IMR-90 (cell line): Measurements from ENCODE around the gene MAFF. TPM values are rescaled to one million over a fixed set of nuclear protein-coding genes. Genes with fewer than 3 reads are reported as not detected.

Experiments used
- ATAC-seq: fragments of 200-7000 bp; cut with Tn5 transposase; 2 replicates; pipeline ENCODE4 v1.9.1; 2020; ENCODE audit warnings: low read depth, mild to moderate bottlenecking, moderate library complexity
- BruUV-seq: library from RNA; stranded (reverse); fragments of 400-500 nt; replicated peaks from 2 replicates; lab custom pipeline; 2021; lab: Mats Ljungman, UMichigan
- CTCF ChIA-PET: fragments of 300-600 bp; formaldehyde crosslinking; extraction: SDS; loops from one replicate; lab custom pipeline; 2021; ENCODE audit warnings: antibody characterized with exemption; lab: Yijun Ruan, JAX
- POLR2A ChIA-PET: fragments of 300-600 bp; sonication (Branson Sonifier 250); formaldehyde crosslinking; loops from one replicate; lab custom pipeline; 2022; ENCODE audit warnings: antibody characterized with exemption; ENCODE audit not compliant: unreplicated experiment; lab: Charles Lee
- DNase-seq: peaks from one replicate; pipeline ENCODE4 v3.0.0; 2013
- H2AFZ ChIP-seq: replicated peaks from 2 replicates; pipeline ENCODE3; 2013; ENCODE audit warnings: low read length, mild to moderate bottlenecking; ENCODE audit not compliant: poor library complexity
- H2AK5ac ChIP-seq: 2 replicates; pipeline ENCODE4 v1.6.1; 2013; ENCODE audit warnings: low read depth, low read length, inconsistent platforms
- H2AK9ac ChIP-seq: replicated peaks from 2 replicates; pipeline ENCODE3; 2013; ENCODE audit warnings: mild to moderate bottlenecking, low read depth, low read length, moderate library complexity; ENCODE audit not compliant: poor library complexity
- H2BK120ac ChIP-seq: 2 replicates; pipeline ENCODE4 v1.6.1; 2013; ENCODE audit warnings: low read depth, low read length, inconsistent platforms
- H2BK15ac ChIP-seq: 3 replicates; pipeline ENCODE4 v1.6.1; 2013; ENCODE audit warnings: low read depth, low read length, inconsistent platforms
- H2BK20ac ChIP-seq: 2 replicates; pipeline ENCODE4 v1.6.1; 2013; ENCODE audit warnings: low read depth, mild to moderate bottlenecking, inconsistent platforms, low read length, moderate library complexity
- H2BK5ac ChIP-seq: 2 replicates; pipeline ENCODE4 v1.6.1; 2013; ENCODE audit warnings: mild to moderate bottlenecking, low read depth, low read length, inconsistent platforms; ENCODE audit not compliant: poor library complexity, severe bottlenecking
- H3K14ac ChIP-seq: replicated peaks from 2 replicates; pipeline ENCODE4 v1.6.1; 2013; ENCODE audit warnings: low read depth, low read length, inconsistent platforms
- H3K18ac ChIP-seq: 2 replicates; pipeline ENCODE4 v1.6.1; 2013; ENCODE audit warnings: low read depth, low read length, control low read depth
- H3K23ac ChIP-seq: 2 replicates; pipeline ENCODE4 v1.6.1; 2013; ENCODE audit warnings: low read depth, low read length, inconsistent platforms
- H3K27ac ChIP-seq: 2 replicates; pipeline ENCODE4 v1.5.1; 2013; ENCODE audit warnings: mild to moderate bottlenecking, control low read depth, low read length; ENCODE audit not compliant: insufficient read depth
- H3K27me3 ChIP-seq: 2 replicates; pipeline ENCODE4 v1.6.1; 2013; ENCODE audit warnings: low read length; ENCODE audit not compliant: control insufficient read depth, insufficient read depth
- H3K36me3 ChIP-seq: 2 replicates; pipeline ENCODE4 v1.6.1; 2013; ENCODE audit warnings: low read length, mixed read lengths; ENCODE audit not compliant: control insufficient read depth, insufficient read depth
- H3K4ac ChIP-seq: 2 replicates; pipeline ENCODE4 v1.6.1; 2013; ENCODE audit warnings: low read depth, low read length, inconsistent platforms
- H3K4me1 ChIP-seq: 2 replicates; pipeline ENCODE4 v1.6.1; 2013; ENCODE audit warnings: low read length, mixed read lengths; ENCODE audit not compliant: control insufficient read depth, insufficient read depth
- H3K4me2 ChIP-seq: 2 replicates; pipeline ENCODE4 v1.6.1; 2013; ENCODE audit warnings: low read depth, mild to moderate bottlenecking, control low read depth, low read length, moderate library complexity
- H3K4me3 ChIP-seq: 2 replicates; pipeline ENCODE4 v1.5.1; 2013; ENCODE audit warnings: low read depth, mild to moderate bottlenecking, control low read depth, low read length, moderate library complexity; ENCODE audit not compliant: insufficient read depth
- H3K56ac ChIP-seq: 2 replicates; pipeline ENCODE4 v1.6.1; 2013; ENCODE audit warnings: low read length, inconsistent platforms; ENCODE audit not compliant: insufficient read depth; ENCODE audit errors: extremely low read depth
- H3K79me1 ChIP-seq, 2 experiments: 2 replicates each; pipeline ENCODE4 v1.6.1; 2013; ENCODE audit warnings: low read length in 2 of 2, inconsistent platforms in 1 of 2, low read depth in 1 of 2
- H3K9ac ChIP-seq: 2 replicates; pipeline ENCODE4 v1.6.1; 2013; ENCODE audit warnings: low read depth, low read length, control low read depth
- H3K9me1 ChIP-seq: 2 replicates; pipeline ENCODE4 v1.6.1; 2013; ENCODE audit warnings: low read length, inconsistent platforms; ENCODE audit not compliant: insufficient read depth
- H3K9me3 ChIP-seq: 2 replicates; pipeline ENCODE4 v1.6.1; 2013; ENCODE audit warnings: low read length; ENCODE audit not compliant: control insufficient read depth, insufficient read depth
- H4K20me1 ChIP-seq: 2 replicates; pipeline ENCODE4 v1.6.1; 2013; ENCODE audit warnings: low read length, inconsistent platforms; ENCODE audit not compliant: insufficient read depth
- H4K5ac ChIP-seq: 2 replicates; pipeline ENCODE4 v1.6.1; 2013; ENCODE audit warnings: mild to moderate bottlenecking, low read depth, low read length, control low read depth
- H4K8ac ChIP-seq, 2 experiments: 2 replicates each; pipeline ENCODE4 v1.6.1; 2013; ENCODE audit warnings: low read depth in 2 of 2, low read length in 2 of 2, control low read depth in 1 of 2, inconsistent platforms in 1 of 2
- H4K91ac ChIP-seq: 2 replicates; pipeline ENCODE4 v1.6.1; 2013; ENCODE audit warnings: low read depth, low read length, inconsistent platforms; ENCODE audit not compliant: insufficient read depth
- BHLHE40 ChIP-seq: fragments of 150-350 bp; IDR thresholded peaks from 2 replicates; pipeline ENCODE4 v1.6.1; 2016; ENCODE audit warnings: mild to moderate bottlenecking, low read depth, low read length
- SMC3 ChIP-seq: fragments of 150-350 bp; IDR thresholded peaks from 2 replicates; pipeline ENCODE4 v1.6.1; 2016; ENCODE audit warnings: low read depth, mild to moderate bottlenecking, antibody characterized with exemption, low read length, moderate library complexity
- WGBS, 2 experiments: methylation state at CpG; one replicate each; pipeline versions ENCODE4 v1.1.5 to v1.1.7; 2013; ENCODE audit warnings: missing lambda C conversion rate in 2 of 2; ENCODE audit not compliant: insufficient read length in 1 of 2; ENCODE audit errors: extremely low coverage in 2 of 2; 5-methylcytosine and 5-hydroxymethylcytosine counted together
- dilution Hi-C: fragments of 300-500 bp; cut with HindIII; formaldehyde crosslinking; loops from one replicate; pipeline ENCODE4 v1.14.3; 2018; ENCODE audit warnings: low sequenced_read_pairs; ENCODE audit not compliant: unreplicated experiment
- in situ Hi-C: fragments of 300-500 bp; cut with MboI; formaldehyde crosslinking; loops from 3 replicates; pipeline ENCODE4 v1.14.3; 2019; ENCODE audit warnings: low sequenced_read_pairs, inconsistent platforms, mixed read lengths
- intact Hi-C: fragments of 100-400 bp; cut with micrococcal nuclease; formaldehyde crosslinking; loops from 2 replicates; pipeline ENCODE4 v1.10.0; 2022
- polyA plus RNA-seq, 3 experiments: library from polyadenylated mRNA; depleted of rRNA; stranded (reverse); fragments of >200 nt; gene quantifications; 2 replicates each; pipeline ENCODE4 v1.2.3, GENCODE V29; 2012; ENCODE audit warnings: low replicate concordance in 1 of 3
- total RNA-seq: library from RNA; depleted of rRNA; stranded (reverse); fragments of >200 nt; gene quantifications from 2 replicates; pipeline ENCODE4 v1.2.3, GENCODE V29; 2012
- TF ChIP-seq, protein P1 (sequence below): fragments of 150-350 bp; IDR thresholded peaks from 2 replicates; pipeline ENCODE4 v1.6.1; 2017; ENCODE audit warnings: mild to moderate bottlenecking, antibody characterized with exemption, low read length, low read depth

The MAFF gene
- total and polyA plus RNA-seq, 2 of the 4 experiments (the other 2 are of a cell fraction), result 18.3 to 25.9 TPM

DNA sequence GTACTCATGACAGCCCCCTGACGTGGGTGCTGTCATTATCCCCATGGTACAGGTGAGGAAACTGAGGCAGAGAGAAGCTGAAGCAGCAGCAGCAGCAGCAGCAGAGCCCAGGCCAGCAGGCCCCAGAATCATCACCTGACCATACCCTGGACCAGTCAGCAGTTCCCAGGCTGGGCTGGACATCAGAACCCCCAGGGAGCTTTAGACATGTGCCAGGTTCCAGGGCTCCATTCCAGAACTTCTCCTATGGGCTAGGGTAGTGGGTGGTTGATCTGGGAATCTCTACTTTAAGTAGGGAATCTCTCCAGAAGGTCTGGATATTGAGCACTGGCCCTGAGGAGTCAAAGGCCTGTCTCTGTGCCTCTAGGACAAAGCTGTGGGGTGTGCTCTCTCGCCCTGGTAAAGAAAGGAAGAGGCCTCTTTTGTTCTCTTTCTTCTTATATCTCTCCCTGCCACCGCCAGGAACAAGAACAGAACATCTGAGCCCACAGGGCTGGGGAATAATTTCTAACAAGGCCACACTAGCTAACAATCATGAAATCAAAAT, 26.6 kb downstream of the MAFF start:
- TF ChIP-seq SMC3 (no peak), BHLHE40 (no peak)
- TF ChIP-seq, protein P1, sequence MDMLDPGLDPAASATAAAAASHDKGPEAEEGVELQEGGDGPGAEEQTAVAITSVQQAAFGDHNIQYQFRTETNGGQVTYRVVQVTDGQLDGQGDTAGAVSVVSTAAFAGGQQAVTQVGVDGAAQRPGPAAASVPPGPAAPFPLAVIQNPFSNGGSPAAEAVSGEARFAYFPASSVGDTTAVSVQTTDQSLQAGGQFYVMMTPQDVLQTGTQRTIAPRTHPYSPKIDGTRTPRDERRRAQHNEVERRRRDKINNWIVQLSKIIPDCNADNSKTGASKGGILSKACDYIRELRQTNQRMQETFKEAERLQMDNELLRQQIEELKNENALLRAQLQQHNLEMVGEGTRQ, result peak; percentile 36; the same call in 1 of the 2 replicates
- H2AK9ac ChIP-seq, result peak overlapping the region; percentile 85
- peak overlapping the region; percentile 51 for H3K27ac ChIP-seq
- peak overlapping the region; percentile 88 for H4K91ac ChIP-seq
- H3K9me1 ChIP-seq, result peaks cover 13% of the 10 kb centered on the region
- DNase-seq (no peak), ATAC-seq (peak; percentile 28)
- peak overlapping the region; percentile 30; the same call in 1 of the 2 replicates for H3K4me2 ChIP-seq
- H4K20me1 ChIP-seq, result peaks cover 5% of the 10 kb centered on the region; the same call in 1 of the 2 replicates
- CTCF ChIA-PET, result interaction anchor here (2.0 kb wide), 1 partner anchor 12 kb away, joined by 6 read pairs; no protein-coding TSS in a partner anchor
- POLR2A ChIA-PET, result no interaction called here
- peaks cover 16% of the 10 kb centered on the region for H3K4me1 ChIP-seq
- intact Hi-C loops (no loop called here), dilution Hi-C loops (no loop called here), in situ Hi-C loops (no loop called here)
- H3K56ac ChIP-seq, result peak overlapping the region; percentile 75; the same call in 1 of the 2 replicates
- H3K79me1 ChIP-seq, result peaks cover 22 to 68% of the 10 kb centered on the region in 2 experiments
- H2AK5ac ChIP-seq, result peak overlapping the region; percentile 40
- H3K23ac ChIP-seq, result peak overlapping the region; percentile 2
- H4K8ac ChIP-seq, result peak overlapping the region; percentile 46 to 74
- no TSS peak for BruUV-seq
- H3K9me3 ChIP-seq, result no peaks in the 10 kb centered on the region
- H2BK15ac ChIP-seq, result peak overlapping the region; percentile 35; the same call in 1 of the 3 replicates
- peak overlapping the region; percentile 1; the same call in 1 of the 2 replicates for H3K14ac ChIP-seq
- H3K18ac ChIP-seq, result peak overlapping the region; percentile 66
- no peak overlapping the region for H3K4me3 ChIP-seq
- H2AFZ ChIP-seq, result no peak overlapping the region
- H3K27me3 ChIP-seq, result no peaks in the 10 kb centered on the region
- peaks cover 72% of the 10 kb centered on the region for H3K36me3 ChIP-seq
- 86% methylated on average over 1 of the region's 3 CpGs; no CpG with 5 or more reads in 1 of the 2 experiments for WGBS, 2 experiments
- peak overlapping the region; percentile 70 for H4K5ac ChIP-seq
- peak overlapping the region; percentile 59 for H2BK5ac ChIP-seq
- peak overlapping the region; percentile 78 for H2BK20ac ChIP-seq
- peak overlapping the region; percentile 81 for H2BK120ac ChIP-seq
- peak overlapping the region; percentile 51 for H3K4ac ChIP-seq
- H3K9ac ChIP-seq, result peak overlapping the region; percentile 12; the same call in 1 of the 2 replicates
